GM18502 (cell line): ENCODE data around the gene NTHL1.
"Not testable (repeated sequence)": the region's sequence is repeated elsewhere in the genome, so short reads cannot be mapped to it uniquely, and the experiment has no call there.

Source experiments
- ATAC-seq: cut with Tn5 transposase; IDR thresholded peaks from one replicate; pipeline ENCODE4 v1.9.1; 2021; ENCODE audit warnings: mild to moderate bottlenecking; ENCODE audit not compliant: unreplicated experiment, poor library complexity

NTHL1 gene

GRCh38 chr16:2015117-2015946 is 32.3 kb downstream of the NTHL1 start:
- no peak for ATAC-seq

- ATAC-seq, result no peak
Measured at GRCh38 chr16:2013527-2013926, 34.1 kb downstream of the NTHL1 start.

GRCh38 chr16:2011726-2012125 is 35.9 kb downstream of the NTHL1 start:
- not testable (repeated sequence) for ATAC-seq

GRCh38 chr16:2009791-2010510 is 37.7 kb downstream of the NTHL1 start, which contains the start of gene ZNF598:
ZNF598 (minus strand) TSS chr16:2009821.
- peak; percentile 78 for ATAC-seq

GRCh38 chr16:2009164-2009711 is 38.4 kb downstream of the NTHL1 start:
- ATAC-seq, result peak; percentile 32

GRCh38 chr16:2008631-2009163 is 38.9 kb downstream of the NTHL1 start:
- ATAC-seq, result peak; percentile 12

- ATAC-seq, result no peak
Measured at GRCh38 chr16:2008009-2008526, 39.6 kb downstream of the NTHL1 start.

- no peak for ATAC-seq
Measured at GRCh38 chr16:2007081-2007836, 40.4 kb downstream of the NTHL1 start.

GRCh38 chr16:2006317-2006716 is 41.3 kb downstream of the NTHL1 start:
- no peak for ATAC-seq

- no peak for ATAC-seq
Measured at GRCh38 chr16:2005646-2006045, 42.0 kb downstream of the NTHL1 start.

GRCh38 chr16:2004795-2005517 is 42.7 kb downstream of the NTHL1 start:
- ATAC-seq, result no peak

GRCh38 chr16:2003827-2004641 is 43.6 kb downstream of the NTHL1 start:
- peak; percentile 66 for ATAC-seq

GRCh38 chr16:2003231-2003826 is 44.3 kb downstream of the NTHL1 start:
- ATAC-seq, result no peak

- ATAC-seq, result no peak
Measured at GRCh38 chr16:2002406-2003230, 45.0 kb downstream of the NTHL1 start.

- no peak for ATAC-seq
Measured at GRCh38 chr16:2001456-2002355, 45.9 kb downstream of the NTHL1 start.

GRCh38 chr16:2001035-2001434 is 46.6 kb downstream of the NTHL1 start:
- ATAC-seq, result no peak
